Measurements from ENCODE around the gene HILPDA. TPM values are rescaled to one million over a fixed set of nuclear protein-coding genes. Genes with fewer than 3 reads are reported as not detected.

HILPDA gene
- total RNA-seq, 1 donor from 2014 or later: 14.0 TPM

Other genes starting within 250 kb of the HILPDA start
- 0.30 TPM for gene LEP, start 214.6 kb upstream of the HILPDA start, total RNA-seq
- gene RBM28, start 112.0 kb upstream of the HILPDA start, total RNA-seq: 35.1 TPM
- gene PRRT4, start 94.2 kb upstream of the HILPDA start, total RNA-seq: 2.4 TPM
- 22.2 TPM for gene IMPDH1, start 45.9 kb upstream of the HILPDA start, total RNA-seq
- gene METTL2B, start 20.9 kb downstream of the HILPDA start, total RNA-seq: 22.8 TPM
- gene GARIN1A, start 216.4 kb downstream of the HILPDA start, total RNA-seq: 2.4 TPM

All from cardiac septum (tissue), 1 donor.